Breast epithelium (tissue), 3 donors: ENCODE data around the gene MT2A.

Experiments
- POLR2A ChIP-seq: fragments of 450-650 bp; IDR thresholded peaks from one replicate; pipeline ENCODE4 v1.6.1; 2016; ENCODE audit warnings: antibody characterized with exemption, mild to moderate bottlenecking, moderate library complexity
- POLR2AphosphoS5 ChIP-seq, 3 donors: sonication (generic); formaldehyde crosslinking; IDR thresholded peaks; one replicate each; pipeline ENCODE4 v1.6.1; 2017; ENCODE audit warnings: antibody characterized with exemption in 3 of 3
- TF ChIP-seq, protein P1 (sequence below), 3 donors: fragments of 450-650 bp; IDR thresholded peaks; one replicate each; pipeline ENCODE4 v1.5.1; 2016 to 2017; ENCODE audit warnings: antibody characterized with exemption in 3 of 3, mild to moderate bottlenecking in 3 of 3, moderate library complexity in 3 of 3

DNA sequence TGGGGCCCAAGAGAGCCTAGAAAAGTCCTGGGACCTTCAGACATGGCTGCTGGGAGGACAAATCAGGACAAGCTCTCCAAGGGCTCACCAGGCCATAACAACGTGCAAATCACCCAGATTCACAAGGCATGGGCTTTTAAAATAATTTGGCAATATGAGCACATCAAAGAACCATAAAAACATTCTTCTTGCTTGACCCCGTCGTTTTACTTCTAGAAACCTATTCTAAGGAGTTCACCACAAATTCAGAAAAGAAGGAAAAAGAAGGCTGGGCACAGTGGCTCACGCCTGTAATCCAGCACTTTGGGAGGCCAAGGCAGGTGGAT is 31.1 kb upstream of the MT2A start:
- TF ChIP-seq, protein P1, sequence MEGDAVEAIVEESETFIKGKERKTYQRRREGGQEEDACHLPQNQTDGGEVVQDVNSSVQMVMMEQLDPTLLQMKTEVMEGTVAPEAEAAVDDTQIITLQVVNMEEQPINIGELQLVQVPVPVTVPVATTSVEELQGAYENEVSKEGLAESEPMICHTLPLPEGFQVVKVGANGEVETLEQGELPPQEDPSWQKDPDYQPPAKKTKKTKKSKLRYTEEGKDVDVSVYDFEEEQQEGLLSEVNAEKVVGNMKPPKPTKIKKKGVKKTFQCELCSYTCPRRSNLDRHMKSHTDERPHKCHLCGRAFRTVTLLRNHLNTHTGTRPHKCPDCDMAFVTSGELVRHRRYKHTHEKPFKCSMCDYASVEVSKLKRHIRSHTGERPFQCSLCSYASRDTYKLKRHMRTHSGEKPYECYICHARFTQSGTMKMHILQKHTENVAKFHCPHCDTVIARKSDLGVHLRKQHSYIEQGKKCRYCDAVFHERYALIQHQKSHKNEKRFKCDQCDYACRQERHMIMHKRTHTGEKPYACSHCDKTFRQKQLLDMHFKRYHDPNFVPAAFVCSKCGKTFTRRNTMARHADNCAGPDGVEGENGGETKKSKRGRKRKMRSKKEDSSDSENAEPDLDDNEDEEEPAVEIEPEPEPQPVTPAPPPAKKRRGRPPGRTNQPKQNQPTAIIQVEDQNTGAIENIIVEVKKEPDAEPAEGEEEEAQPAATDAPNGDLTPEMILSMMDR (IDR thresholded peaks at IDR 0.05): no peak
- TF ChIP-seq POLR2A (no peak), POLR2AphosphoS5 (IDR thresholded peaks at IDR 0.05) (no peak)
